Stomach (tissue), 4 donors: ENCODE measurements around the gene TECR.

Experiments used
- CTCF ChIP-seq, 7 experiments: fragments of 450-650 bp in 4 of 7; fragments of 200-600 bp in 3 of 7; sonication (generic) in 3 of 7; IDR thresholded peaks; one replicate each; pipeline ENCODE4 v1.5.1; 2016 to 2019; ENCODE audit warnings: antibody characterized with exemption in 7 of 7, control low read depth in 2 of 7, mild to moderate bottlenecking in 1 of 7
- EP300 ChIP-seq: sonication (generic); formaldehyde crosslinking; IDR thresholded peaks from one replicate; pipeline ENCODE4 v1.6.1; 2017; ENCODE audit warnings: antibody characterized with exemption
- POLR2A ChIP-seq, 4 donors: fragments of 450-650 bp; IDR thresholded peaks; one replicate each; pipeline ENCODE4 v1.6.1; 2016; ENCODE audit warnings: antibody characterized with exemption in 4 of 4, control low read depth in 2 of 4, mild to moderate bottlenecking in 1 of 4, moderate library complexity in 1 of 4

GRCh38 chr19:14545716-14546082, 16.3 kb downstream of the TECR start:
- no peak for TF ChIP-seq CTCF (IDR thresholded peaks at IDR 0.05)
- no peak for TF ChIP-seq POLR2A (IDR thresholded peaks at IDR 0.05)
- no peak for TF ChIP-seq EP300
